Psoas muscle (tissue), 8 donors: Measurements from ENCODE around the gene PHACTR2. TPM values are rescaled to one million over a fixed set of nuclear protein-coding genes. Genes with fewer than 3 reads are reported as not detected.

Experiments
- ATAC-seq, 4 donors: fragments of 200-7000 bp; cut with Tn5 transposase; one replicate each; pipeline ENCODE4 v1.9.1; 2020; ENCODE audit warnings: moderate library complexity in 3 of 4, mild to moderate bottlenecking in 2 of 4
- DNase-seq, 2 donors: peaks; one replicate each; pipeline ENCODE4 v3.0.0-alpha.2; 2020
- H3K27ac ChIP-seq: fragments of 200-600 bp; one replicate; pipeline ENCODE4 v1.8.0; 2022
- H3K27me3 ChIP-seq, 3 donors: fragments of 200-600 bp in 1 of 3; one replicate each; pipeline versions ENCODE4 v1.6.1 to v1.8.0; 2013 to 2022; ENCODE audit warnings: low read length in 2 of 3, mild to moderate bottlenecking in 2 of 3, moderate library complexity in 1 of 3; ENCODE audit not compliant: insufficient read depth in 3 of 3
- H3K36me3 ChIP-seq, 2 donors: fragments of 200-600 bp in 1 of 2; one replicate each; pipeline versions ENCODE4 v1.6.1 to v1.8.0; 2013 to 2022; ENCODE audit warnings: low read depth in 1 of 2, mild to moderate bottlenecking in 1 of 2, moderate library complexity in 1 of 2; ENCODE audit not compliant: insufficient read depth in 1 of 2
- H3K4me1 ChIP-seq: fragments of 200-600 bp; one replicate; pipeline ENCODE4 v1.8.0; 2022
- H3K4me3 ChIP-seq: fragments of 200-600 bp; one replicate; pipeline ENCODE4 v1.8.0; 2022; ENCODE audit warnings: mild to moderate bottlenecking
- H3K9me3 ChIP-seq: fragments of 200-600 bp; one replicate; pipeline ENCODE4 v1.8.0; 2022
- WGBS, 3 donors: extraction: QIAGEN DNeasy Blood & Tissue Kit; methylation state at CpG; one replicate each; pipeline versions ENCODE4 v1.1.6 to v1.1.7; 2013; 5-methylcytosine and 5-hydroxymethylcytosine counted together
- intact Hi-C, 2 donors: fragments of 100-400 bp; cut with DNase I; formaldehyde crosslinking; loops; one replicate each; pipeline versions ENCODE4 v1.11.0 to v1.14.2; 2022
- polyA plus RNA-seq, 3 donors: library from polyadenylated mRNA; stranded (reverse); fragments of 200-250 nt; gene quantifications; one replicate each; pipeline ENCODE4 v1.2.3, GENCODE V29; 2013
- total RNA-seq, 4 donors: library from RNA; stranded (reverse); fragmentation: NEBNext Ultra II Directional in 2 of 4; extraction: Animal tissue kit (Norgen Biotek cat#: 25700) in 2 of 4; gene quantifications; one replicate each; pipeline versions ENCODE4 v1.2.1 to v1.2.4, GENCODE V29; 2021 to 2023
- TF ChIP-seq, protein P1 (sequence below): fragments of 200-600 bp; IDR thresholded peaks from one replicate; pipeline ENCODE4 v1.8.0; 2022; ENCODE audit warnings: antibody characterized with exemption
- donor health status: healthy with polysubstance abuse.
- donor health status: DM: no; HTN: no; CAD: no; lungs with moderate emphysema.
- donor health status: Bipolar disorder and iron deficiency.
- donor health status: healthy.
- donor health status: DM: yes; HTN: yes; CAD: no.
- donor health status: DM: no; HTN: no; CAD: no.
- donor health status: DM: no; HTN: no; CAD: no.
- donor health status: DM: yes; HTN: yes; CAD: no.

Gene PHACTR2
- total and polyA plus RNA-seq, 7 donors: 3.4 to 48.8 (median 30.0) TPM

DNA sequence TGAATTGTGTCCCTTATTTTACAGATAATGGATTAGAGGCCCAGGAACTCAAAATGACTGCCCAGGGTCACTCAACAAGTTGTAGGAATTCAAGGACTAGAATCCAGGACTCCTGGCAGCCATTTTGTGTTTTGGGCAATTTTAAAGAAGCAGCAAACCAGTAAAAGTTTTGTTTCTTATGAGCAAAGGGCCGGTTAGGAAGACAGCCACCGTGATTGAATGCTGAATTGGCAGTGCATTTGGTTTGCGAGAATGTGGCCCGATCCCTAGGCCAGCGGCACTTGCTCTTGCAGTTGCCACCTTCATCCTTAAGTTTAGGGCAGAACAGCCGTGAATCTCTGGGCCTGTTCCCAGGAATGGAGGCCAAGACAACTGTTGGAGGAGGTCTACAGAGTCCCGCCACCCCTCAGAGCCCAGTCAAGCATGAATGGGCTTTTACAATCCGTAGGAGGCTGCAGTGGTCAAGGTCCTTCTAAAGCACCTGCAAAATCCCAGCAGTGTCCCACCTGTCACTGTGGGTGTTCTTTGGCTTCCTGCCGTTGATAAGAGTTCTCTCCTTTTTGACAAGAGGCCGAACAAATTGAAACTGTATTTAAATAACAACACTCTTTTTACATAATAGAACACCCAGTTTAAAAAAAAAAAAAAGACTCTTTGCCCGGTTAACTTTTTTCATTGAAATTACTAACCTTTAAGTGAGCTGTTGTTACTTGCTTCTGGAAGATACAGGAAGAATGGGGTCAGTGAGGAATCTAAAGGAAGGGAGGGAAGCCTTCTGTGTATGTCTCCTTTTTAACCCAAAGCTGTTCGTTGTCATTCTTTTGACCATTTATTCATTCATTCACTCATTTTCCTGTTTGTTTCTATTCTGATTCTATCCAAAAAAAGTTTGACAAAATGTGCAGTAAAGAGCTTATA is 68.7 kb downstream of the PHACTR2 start:
- Histone ChIP-seq H3K36me3 (no peaks in the 10 kb centered on the region), H3K27me3 (no peaks in the 10 kb centered on the region), H3K9me3 (no peaks in the 10 kb centered on the region), H3K4me1 (peaks cover 30% of the 10 kb centered on the region), H3K4me3 (peak overlapping the region; percentile 37), H3K27ac (no peak overlapping the region)
- TF ChIP-seq, protein P1, sequence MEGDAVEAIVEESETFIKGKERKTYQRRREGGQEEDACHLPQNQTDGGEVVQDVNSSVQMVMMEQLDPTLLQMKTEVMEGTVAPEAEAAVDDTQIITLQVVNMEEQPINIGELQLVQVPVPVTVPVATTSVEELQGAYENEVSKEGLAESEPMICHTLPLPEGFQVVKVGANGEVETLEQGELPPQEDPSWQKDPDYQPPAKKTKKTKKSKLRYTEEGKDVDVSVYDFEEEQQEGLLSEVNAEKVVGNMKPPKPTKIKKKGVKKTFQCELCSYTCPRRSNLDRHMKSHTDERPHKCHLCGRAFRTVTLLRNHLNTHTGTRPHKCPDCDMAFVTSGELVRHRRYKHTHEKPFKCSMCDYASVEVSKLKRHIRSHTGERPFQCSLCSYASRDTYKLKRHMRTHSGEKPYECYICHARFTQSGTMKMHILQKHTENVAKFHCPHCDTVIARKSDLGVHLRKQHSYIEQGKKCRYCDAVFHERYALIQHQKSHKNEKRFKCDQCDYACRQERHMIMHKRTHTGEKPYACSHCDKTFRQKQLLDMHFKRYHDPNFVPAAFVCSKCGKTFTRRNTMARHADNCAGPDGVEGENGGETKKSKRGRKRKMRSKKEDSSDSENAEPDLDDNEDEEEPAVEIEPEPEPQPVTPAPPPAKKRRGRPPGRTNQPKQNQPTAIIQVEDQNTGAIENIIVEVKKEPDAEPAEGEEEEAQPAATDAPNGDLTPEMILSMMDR: no peak
- intact Hi-C loops: loop anchor here in 1 of 2 donors (5.0 to 10.0 kb wide), 2 partner anchors 64 to 152 kb away; no protein-coding TSS in a partner anchor
- no peak for ATAC-seq
- DNase-seq: no peak
- WGBS, 3 donors: 44 to 61% (median 48%) methylated on average over 12 of the region's 12 CpGs

DNA sequence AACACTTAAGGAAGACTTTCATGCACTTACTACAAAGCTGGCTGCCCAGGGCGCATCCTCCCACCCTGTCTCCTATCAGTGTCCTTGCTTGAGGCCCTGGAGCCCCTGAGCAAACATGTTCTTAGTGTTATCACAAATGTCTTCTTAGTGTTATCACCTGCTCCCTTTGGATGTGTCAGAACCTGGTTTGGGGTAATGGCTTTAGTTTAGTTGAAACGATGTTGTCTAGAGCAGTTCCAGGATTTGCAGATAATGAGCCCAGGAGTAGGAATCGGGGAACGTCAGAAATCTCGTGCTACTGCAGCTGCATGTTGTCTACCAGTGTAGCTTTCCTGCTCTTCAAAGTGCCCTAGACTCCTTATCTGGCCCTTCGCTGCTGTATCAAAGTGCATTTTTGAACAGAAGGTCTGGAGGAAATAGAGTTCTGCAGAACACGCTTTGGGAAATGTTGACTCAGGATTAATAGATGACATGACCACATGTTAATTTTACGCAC is 69.6 kb downstream of the PHACTR2 start:
- Histone ChIP-seq H3K27me3 (no peaks in the 10 kb centered on the region), H3K4me1 (peaks cover 26% of the 10 kb centered on the region), H3K4me3 (no peak overlapping the region), H3K9me3 (no peaks in the 10 kb centered on the region), H3K27ac (no peak overlapping the region), H3K36me3 (no peaks in the 10 kb centered on the region)
- intact Hi-C loops: loop anchor here in 1 of 2 donors (5.0 to 10.0 kb wide), 2 partner anchors 65 to 153 kb away; no protein-coding TSS in a partner anchor
- DNase-seq (no peak), ATAC-seq (no peak)
- WGBS, 3 donors: 75 to 79% (median 77%) methylated on average over 8 of the region's 8 CpGs
- TF ChIP-seq, protein P1: no peak

DNA sequence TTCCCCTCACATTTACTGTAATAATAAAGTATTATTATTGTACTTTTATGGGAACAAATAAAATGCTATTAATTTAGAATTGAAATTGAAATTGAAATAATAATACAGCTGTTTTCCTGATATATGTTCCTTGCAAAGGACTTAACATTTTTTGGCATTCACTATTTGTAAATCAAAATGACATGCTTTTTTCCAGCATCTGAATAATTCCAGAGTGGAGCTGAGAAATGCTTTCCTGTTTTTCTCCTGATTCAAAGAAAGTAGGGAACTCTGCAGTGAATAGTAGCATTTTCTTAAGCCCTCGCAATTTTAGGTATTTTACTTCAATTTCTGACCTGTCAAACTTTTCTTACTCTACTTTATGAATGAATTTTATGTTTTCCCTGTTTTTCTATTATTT is 72.1 kb downstream of the PHACTR2 start:
- WGBS, 3 donors: 86 to 87% (median 86%) methylated on average over 1 of the region's 1 CpG
- Histone ChIP-seq H3K27me3 (no peaks in the 10 kb centered on the region), H3K36me3 (no peaks in the 10 kb centered on the region), H3K4me1 (peaks cover 15% of the 10 kb centered on the region), H3K27ac (no peak overlapping the region), H3K4me3 (no peak overlapping the region), H3K9me3 (no peaks in the 10 kb centered on the region)
- ATAC-seq: no peak
- TF ChIP-seq, protein P1: no peak
- no peak for DNase-seq
- intact Hi-C loops: loop anchor here in 1 of 2 donors (5.0 to 10.0 kb wide), 2 partner anchors 68 to 155 kb away; no protein-coding TSS in a partner anchor

DNA sequence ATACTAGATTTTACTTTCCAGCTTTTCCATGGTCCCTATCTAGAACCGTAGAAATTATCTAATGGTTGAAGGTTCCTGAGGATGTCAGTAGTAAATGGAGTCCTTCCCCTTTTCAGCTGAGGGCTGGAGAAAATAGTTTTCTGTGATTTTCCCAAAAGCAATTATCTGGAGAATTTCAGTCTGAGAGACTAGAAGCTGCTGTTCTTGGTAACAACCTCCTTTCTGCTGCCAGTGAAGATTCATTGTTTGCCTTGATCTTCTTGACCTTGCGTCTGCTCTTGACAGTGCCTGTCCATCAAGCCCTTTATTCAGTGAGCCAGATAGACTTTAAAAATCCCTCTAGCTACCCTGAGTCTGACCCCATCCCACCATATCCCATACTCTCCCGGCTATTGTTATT is 73.1 kb downstream of the PHACTR2 start:
- ATAC-seq (no peak), DNase-seq (no peak)
- Histone ChIP-seq H3K9me3 (no peaks in the 10 kb centered on the region), H3K36me3 (no peaks in the 10 kb centered on the region), H3K4me1 (peaks cover 7% of the 10 kb centered on the region), H3K27ac (no peak overlapping the region), H3K27me3 (no peaks in the 10 kb centered on the region), H3K4me3 (no peak overlapping the region)
- intact Hi-C loops: no loop called here
- 61 to 74% (median 63%) methylated on average over 3 of the region's 3 CpGs for WGBS, 3 donors
- TF ChIP-seq, protein P1: no peak
